Fibroblast of mammary gland (primary cell): ENCODE results near the gene ARHGAP8.
"Not testable (repeated sequence)": the region's sequence is repeated elsewhere in the genome, so short reads cannot be mapped to it uniquely, and the experiment has no call there.

ENCODE experiments used
- DNase-seq: peaks from one replicate; pipeline ENCODE4 v3.0.0-alpha.2; 2010; ENCODE audit warnings: low read depth
- H3K4me3 ChIP-seq: 2 replicates; pipeline ENCODE4 v1.5.1; 2011; ENCODE audit warnings: low read depth, mild to moderate bottlenecking, low read length, moderate library complexity; ENCODE audit not compliant: control insufficient read depth
- TF ChIP-seq, protein P1 (sequence below): conservative IDR thresholded peaks from 2 replicates; pipeline ENCODE4 v1.5.1; 2011; ENCODE audit warnings: low read depth, low read length, inconsistent platforms; ENCODE audit not compliant: control insufficient read depth, insufficient read depth

The ARHGAP8 gene

DNA sequence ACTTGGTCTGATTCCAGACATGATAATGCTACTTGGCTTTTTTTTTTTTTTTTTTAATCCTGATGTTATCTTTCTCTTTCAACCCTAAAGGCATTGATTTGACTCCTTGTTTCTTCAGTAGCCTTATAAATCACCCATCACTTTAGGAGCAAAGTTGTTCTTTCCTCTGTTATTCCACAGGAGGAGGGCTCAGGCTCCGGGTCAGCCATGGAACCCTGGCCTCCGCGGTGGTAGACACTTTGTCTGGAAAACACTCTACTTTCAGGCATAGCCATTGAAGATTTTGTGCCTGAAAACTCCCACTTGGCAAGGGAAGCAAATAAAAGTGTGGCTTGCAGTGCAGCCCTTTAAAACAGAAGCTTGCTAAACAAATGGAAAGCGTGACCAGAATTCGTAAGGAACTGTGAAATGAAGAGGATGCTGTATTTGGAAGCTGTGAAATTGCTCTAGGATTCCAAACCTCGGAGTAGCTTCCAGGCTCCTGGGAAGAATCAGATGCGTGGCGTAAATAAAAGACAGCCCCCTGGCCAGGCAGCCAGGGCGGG lies 44.9 kb downstream of the ARHGAP8 start:
- DNase-seq: no peak
- no peak overlapping the region for H3K4me3 ChIP-seq
- TF ChIP-seq, protein P1, sequence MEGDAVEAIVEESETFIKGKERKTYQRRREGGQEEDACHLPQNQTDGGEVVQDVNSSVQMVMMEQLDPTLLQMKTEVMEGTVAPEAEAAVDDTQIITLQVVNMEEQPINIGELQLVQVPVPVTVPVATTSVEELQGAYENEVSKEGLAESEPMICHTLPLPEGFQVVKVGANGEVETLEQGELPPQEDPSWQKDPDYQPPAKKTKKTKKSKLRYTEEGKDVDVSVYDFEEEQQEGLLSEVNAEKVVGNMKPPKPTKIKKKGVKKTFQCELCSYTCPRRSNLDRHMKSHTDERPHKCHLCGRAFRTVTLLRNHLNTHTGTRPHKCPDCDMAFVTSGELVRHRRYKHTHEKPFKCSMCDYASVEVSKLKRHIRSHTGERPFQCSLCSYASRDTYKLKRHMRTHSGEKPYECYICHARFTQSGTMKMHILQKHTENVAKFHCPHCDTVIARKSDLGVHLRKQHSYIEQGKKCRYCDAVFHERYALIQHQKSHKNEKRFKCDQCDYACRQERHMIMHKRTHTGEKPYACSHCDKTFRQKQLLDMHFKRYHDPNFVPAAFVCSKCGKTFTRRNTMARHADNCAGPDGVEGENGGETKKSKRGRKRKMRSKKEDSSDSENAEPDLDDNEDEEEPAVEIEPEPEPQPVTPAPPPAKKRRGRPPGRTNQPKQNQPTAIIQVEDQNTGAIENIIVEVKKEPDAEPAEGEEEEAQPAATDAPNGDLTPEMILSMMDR: no peak

DNA sequence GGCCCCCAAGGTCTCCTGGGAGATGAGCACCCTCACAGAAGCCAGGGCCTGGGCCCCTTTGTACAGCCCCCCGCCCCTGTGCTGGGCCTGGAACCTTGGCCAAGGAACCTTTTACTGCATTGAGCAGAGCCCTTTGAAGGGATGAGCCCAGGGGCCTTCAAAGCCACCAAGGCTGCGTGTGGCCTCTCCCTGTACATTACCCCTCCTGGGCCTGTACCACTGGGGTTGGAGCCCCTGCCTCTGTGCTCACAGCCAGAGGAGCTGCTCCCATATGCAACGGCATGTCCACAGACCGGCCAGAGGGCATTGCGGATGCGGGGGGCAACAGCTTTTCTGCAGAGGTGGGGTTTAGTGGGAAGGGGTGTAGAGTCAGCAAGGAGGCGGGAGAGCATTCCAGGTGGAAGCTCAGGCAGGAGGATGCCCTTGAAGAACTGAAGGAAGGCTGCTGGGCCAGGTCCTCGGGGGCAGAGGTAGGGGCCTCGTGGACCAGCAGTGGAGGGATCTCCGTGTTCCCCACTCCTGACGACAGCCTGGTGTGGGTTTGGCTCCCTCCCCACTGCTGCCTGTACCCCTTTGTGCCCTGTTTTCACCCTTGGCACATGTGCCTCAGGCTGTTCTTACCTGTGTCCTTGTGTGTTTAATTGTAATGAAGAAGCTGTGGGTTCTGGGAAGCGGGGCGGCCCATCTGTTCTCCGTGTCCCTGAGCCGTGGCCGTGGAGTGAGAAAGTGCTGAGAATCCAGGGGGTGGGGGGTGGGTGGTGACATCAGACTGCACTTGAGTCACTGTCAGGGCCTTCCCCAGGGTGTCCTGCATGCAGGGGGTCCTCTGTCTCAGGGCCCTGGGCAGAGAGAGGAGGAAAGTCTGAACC lies 46.9 kb downstream of the ARHGAP8 start:
- H3K4me3 ChIP-seq: no peak overlapping the region
- DNase-seq: no peak
- TF ChIP-seq, protein P1: no peak

DNA sequence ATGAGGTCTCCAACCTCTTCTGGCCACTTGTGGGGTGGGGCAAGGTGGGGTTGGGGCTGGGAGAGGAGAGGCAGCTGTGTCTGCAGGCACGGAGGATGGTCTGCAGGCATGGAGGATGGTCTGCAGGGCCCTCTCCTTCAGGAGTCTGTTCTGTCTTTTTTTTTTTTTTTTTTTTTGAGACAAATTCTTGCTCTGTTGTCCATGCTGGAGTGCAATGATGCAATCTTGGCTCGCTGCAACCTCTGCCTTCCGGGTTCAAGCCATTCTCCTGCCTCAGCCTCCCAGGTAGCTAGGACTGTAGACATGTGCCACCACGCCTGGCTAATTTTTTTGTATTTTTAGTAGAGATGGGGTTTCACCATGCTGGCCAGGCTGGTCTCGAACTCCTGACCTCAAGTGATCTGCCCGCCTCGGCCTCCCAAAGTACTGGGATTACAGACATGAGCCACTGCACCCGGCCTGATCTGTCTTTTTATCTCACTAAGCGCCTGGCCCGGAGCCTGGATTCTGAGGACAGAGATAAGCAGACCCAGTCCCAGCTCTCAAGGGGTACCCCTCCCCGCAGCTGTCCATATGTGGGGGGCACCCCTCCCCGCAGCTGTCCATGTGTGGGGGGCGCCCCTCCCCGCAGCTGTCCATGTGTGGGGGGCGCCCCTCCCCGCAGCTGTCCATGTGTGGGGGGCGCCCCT lies 47.7 kb downstream of the ARHGAP8 start:
- H3K4me3 ChIP-seq, DNase-seq: not testable (repeated sequence)

DNA sequence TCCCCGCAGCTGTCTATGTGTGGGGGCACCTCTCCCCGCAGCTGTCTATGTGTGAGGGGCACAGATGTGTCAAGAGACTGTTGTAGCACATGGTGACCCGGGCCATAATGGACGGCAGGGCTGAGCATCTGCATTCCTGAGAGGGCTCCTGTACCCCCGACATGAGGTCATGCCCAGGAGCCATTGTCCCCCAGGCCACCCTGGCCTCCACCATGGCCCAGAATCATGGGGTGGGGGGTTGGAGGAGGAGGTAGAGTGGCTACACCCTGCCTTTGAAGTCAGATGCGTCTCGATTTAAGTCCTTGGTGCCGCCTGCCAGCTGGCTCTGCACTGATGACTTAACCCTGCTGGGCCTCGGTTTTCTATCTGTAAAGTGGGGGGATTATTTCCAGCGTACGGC lies 49.1 kb downstream of the ARHGAP8 start:
- TF ChIP-seq, protein P1: no peak
- no peak overlapping the region for H3K4me3 ChIP-seq
- no peak for DNase-seq

DNA sequence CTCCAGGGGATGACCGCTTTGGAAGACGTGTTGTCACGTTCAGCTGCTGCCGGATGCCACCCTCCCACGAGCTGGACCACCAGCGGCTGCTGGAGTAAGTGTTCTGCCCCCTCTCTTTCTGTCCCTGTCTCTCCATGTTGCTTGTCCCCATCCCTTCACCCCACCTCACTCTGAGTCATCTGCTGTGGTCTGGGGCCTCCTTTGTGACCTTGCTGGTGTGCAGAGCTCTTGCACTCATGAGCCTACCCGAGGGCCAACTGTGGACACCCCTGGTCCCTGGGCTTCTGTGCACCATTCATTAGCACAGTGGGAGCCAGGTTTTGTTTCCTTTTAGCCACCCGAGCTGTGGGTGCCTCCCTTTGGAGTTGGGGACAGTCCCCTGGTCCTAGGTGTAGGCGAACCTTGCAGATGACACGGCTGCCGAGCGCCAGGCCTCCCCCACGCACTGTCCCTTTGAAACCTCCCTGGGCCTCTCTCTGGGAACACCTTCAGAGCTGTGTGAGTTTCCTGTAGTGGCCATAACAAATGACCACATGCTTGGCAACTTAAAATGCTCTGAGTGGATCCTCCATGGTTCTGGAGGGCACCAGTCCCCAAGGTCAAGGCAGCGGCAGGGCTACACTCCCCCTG lies 49.8 kb downstream of the ARHGAP8 start:
- no peak for DNase-seq
- no peak overlapping the region for H3K4me3 ChIP-seq
- TF ChIP-seq, protein P1: no peak

DNA sequence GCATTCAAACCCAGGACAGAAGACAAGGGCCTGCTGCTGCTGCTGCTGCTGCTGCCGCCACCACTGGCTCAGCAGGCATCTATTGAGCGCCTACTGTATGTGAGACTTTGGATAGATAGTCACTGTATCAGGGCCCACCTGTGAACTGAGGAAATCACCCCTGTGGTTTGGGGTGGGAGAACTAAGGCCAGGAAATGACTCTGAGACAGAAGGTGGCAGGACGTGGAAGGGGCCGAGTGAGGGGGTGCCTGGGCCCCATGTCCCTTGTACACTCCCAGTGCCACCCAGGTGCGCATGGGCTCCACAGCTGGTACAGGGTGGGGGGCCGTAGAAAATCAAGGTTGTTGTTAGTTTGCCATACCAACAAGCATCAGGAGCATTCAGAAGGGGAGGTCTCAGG lies 50.6 kb downstream of the ARHGAP8 start:
- TF ChIP-seq, protein P1: no peak
- H3K4me3 ChIP-seq: no peak overlapping the region
- no peak for DNase-seq

DNA sequence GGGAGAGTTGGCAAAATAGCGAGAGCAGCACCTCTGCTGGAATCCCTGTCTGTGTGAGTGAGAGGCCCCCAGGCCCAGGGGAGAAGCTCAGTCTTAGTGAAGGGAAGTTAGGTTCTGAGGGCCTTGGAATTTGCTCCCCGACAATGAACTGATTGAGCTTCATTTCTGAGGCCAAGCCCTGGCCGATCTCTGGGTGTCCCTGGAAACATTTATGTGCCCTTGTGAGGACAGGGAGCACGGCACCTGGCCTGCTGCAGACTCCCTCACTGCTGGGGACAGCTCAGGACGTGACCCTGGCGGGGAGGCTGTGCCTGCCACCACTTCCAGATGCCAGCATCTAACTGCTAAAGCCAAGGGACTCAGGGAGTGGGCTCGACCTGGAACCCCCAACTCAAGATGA lies 52.0 kb downstream of the ARHGAP8 start:
- DNase-seq: no peak
- TF ChIP-seq, protein P1: no peak
- no peak overlapping the region for H3K4me3 ChIP-seq
